Urinary bladder (tissue), 4 donors: Measurements from ENCODE around the gene ZNF407. TPM values are rescaled to one million over a fixed set of nuclear protein-coding genes. Genes with fewer than 3 reads are reported as not detected.
"Not testable (repeated sequence)": the region's sequence is repeated elsewhere in the genome, so short reads cannot be mapped to it uniquely, and the experiment has no call there.

Experiments
- DNase-seq: peaks from one replicate; pipeline ENCODE4 v3.0.0-alpha.2; 2015; ENCODE audit errors: extremely low spot score
- H3K27ac ChIP-seq: one replicate; pipeline ENCODE4 v1.5.1; 2013; ENCODE audit warnings: low read depth, mild to moderate bottlenecking, moderate library complexity
- H3K36me3 ChIP-seq: one replicate; pipeline ENCODE4 v1.6.1; 2013; ENCODE audit warnings: mild to moderate bottlenecking, moderate library complexity; ENCODE audit not compliant: insufficient read depth
- H3K4me1 ChIP-seq: one replicate; pipeline ENCODE4 v1.6.1; 2013; ENCODE audit warnings: mild to moderate bottlenecking, moderate library complexity; ENCODE audit not compliant: insufficient read depth
- H3K4me3 ChIP-seq: one replicate; pipeline ENCODE4 v1.5.1; 2013; ENCODE audit warnings: low read depth, low read length
- WGBS: extraction: QIAGEN DNeasy Blood & Tissue Kit; methylation state at CpG from one replicate; pipeline ENCODE4 v1.1.7; 2013; 5-methylcytosine and 5-hydroxymethylcytosine counted together
- polyA plus RNA-seq: library from polyadenylated mRNA; stranded (reverse); fragments of 200-250 nt; gene quantifications from one replicate; pipeline ENCODE4 v1.2.3, GENCODE V29; 2013
- total RNA-seq: library from RNA; depleted of rRNA; stranded (reverse); fragments of >200 nt; gene quantifications from one replicate; pipeline ENCODE4 v1.2.3, GENCODE V29; 2014
- donor health status: healthy with polysubstance abuse.
- donor health status: healthy.

ZNF407 gene
- total and polyA plus RNA-seq, 2 donors = 5.9 to 40.8 TPM

DNA sequence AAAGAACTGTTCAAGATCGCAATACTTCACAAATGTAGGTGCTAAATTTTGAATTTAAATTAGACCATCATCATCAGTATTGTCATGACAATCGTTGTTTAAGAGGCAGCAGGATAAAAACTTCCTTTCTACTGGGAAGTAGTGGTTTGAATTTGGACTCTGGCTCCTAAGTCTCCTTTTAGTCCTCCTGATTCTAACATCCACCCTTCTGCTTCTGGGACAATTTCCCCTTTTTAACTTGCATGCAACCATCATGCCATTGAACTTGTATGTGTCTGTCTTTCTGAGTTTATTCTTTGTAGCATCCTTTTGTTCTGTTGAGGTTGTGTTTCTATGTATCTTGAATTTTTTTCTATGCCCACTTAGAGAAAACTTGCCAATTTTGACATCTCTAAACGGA lies 361.5 kb downstream of the ZNF407 start:
- DNase-seq = no peak
- Histone ChIP-seq H3K27ac (no peak overlapping the region), H3K4me1 (no peaks in the 10 kb centered on the region), H3K4me3 (no peak overlapping the region), H3K36me3 (no peaks in the 10 kb centered on the region)
- WGBS = 95% methylated on average over 3 of the region's 3 CpGs

DNA sequence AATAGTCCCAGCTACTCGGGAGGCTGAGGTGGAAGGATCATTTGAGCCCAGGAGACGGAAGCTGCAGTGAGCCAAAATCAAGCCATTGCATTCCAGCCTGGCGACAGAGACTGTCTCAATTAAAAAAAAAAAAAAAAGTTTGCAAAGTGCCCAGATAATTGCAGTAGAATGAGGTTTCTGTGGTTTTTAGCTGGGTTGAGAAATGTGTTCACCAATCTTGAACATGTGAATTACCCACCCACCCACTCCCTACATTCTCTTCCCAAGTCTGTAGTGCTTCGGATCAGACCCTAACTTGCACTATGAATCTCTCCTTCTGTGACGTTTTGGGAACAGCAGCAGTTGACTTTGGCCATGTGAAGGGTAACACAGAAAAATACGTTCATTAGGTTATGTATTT lies 363.9 kb downstream of the ZNF407 start:
- no peak for DNase-seq
- Histone ChIP-seq H3K27ac (no peak overlapping the region), H3K36me3 (no peaks in the 10 kb centered on the region), H3K4me3 (no peak overlapping the region), H3K4me1 (no peaks in the 10 kb centered on the region)
- WGBS = 94% methylated on average over 6 of the region's 6 CpGs

DNA sequence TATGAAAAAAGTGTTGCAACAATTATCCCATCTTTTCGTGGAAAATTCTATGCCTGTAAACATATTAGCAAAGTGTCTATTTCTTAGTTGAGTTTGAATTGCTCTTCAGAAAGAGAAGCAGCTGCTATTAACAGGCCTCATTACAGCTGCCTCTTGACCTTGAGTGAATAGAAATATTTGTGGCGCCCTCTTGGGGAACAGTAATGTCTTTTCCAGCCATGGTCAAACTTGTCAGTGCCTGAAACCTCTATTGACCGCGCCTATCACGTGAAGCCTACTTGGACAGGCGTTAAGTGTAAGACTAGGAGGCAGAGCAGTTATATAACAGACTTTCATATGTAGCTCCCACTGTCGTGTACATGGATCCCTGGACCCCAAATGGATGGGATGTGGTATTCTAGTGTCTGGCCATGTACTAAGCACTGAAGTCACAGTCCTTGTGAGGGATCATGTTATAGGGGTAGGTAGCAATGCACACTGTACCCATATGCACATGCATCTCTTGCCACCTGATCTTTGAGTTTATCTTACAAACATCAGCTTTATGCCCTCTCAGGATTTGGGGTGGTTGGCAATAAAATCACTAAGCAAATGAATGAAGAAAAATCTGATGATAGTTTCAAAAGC lies 366.3 kb downstream of the ZNF407 start:
- Histone ChIP-seq H3K27ac (no peak overlapping the region), H3K4me3 (no peak overlapping the region), H3K4me1 (no peaks in the 10 kb centered on the region), H3K36me3 (no peaks in the 10 kb centered on the region)
- no peak for DNase-seq
- 66% methylated on average over 7 of the region's 7 CpGs for WGBS

DNA sequence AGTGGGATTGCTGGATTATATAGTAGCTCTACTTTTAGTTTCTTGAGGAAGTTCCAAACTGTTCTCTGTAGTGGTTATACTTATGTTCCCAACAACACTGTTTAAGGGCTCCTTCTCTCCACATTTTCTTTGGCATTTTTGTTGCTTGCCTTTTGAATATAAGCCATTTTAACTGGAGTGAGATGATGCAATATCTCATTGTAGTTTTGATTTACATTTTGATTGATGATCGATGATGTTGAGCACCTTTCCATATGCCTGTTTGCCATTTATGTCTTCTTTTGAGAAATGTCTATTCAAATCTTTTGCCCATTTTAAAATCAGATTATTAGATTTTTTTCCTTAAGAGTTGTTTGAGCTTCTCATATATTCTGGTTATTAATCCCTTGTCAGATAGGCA lies 368.0 kb downstream of the ZNF407 start:
- WGBS = 100% methylated on average over 1 of the region's 1 CpG

DNA sequence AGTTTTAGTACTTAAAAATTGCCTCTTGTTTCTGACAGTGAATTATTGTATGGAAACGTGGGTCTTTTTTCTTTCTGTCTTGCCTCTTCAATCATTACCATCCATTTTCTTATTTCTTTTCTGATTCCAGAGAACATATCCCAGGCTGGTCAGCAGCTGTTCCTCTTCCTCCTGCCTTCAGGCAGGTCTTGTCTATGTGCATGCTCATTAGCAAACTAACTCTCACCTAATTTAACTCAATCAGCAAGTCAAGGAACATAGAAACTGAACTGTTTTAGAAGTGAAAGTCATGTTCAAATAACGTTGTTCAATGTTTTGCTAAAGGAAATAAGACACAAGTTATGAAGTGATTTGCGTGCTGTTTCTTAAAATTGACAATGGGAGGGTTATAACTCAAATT lies 369.8 kb downstream of the ZNF407 start:
- DNase-seq = no peak
- H3K4me1 ChIP-seq = no peaks in the 10 kb centered on the region
- H3K36me3 ChIP-seq = no peaks in the 10 kb centered on the region
- H3K27ac ChIP-seq = no peak overlapping the region
- 91% methylated on average over 3 of the region's 3 CpGs for WGBS
- no peak overlapping the region for H3K4me3 ChIP-seq

More for the DNA sequence above, 368.0 kb downstream of the ZNF407 start:
- Histone ChIP-seq H3K27ac (no peak overlapping the region), H3K36me3 (no peaks in the 10 kb centered on the region), H3K4me3 (no peak overlapping the region), H3K4me1 (no peaks in the 10 kb centered on the region)
- DNase-seq = no peak

DNA sequence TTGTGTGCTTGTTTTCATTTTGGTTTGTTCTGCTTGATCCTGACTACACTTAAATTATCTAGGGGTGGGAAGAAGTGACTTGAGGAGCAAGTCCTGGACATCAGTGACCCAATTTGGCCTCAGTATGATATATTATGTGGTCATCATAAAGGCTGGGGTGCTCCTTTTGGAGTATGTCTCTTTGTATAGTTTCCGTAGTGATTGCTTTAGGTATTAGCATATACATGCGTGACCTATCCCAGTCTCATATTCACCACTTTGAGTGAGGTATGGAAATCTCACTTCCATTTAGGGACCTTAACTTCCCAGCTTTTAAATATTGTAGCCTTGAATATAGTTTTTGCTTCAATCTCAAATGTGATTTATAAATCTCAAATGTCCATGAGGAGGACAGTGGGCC lies 370.3 kb downstream of the ZNF407 start:
- 97% methylated on average over 2 of the region's 2 CpGs for WGBS
- H3K27ac ChIP-seq = no peak overlapping the region
- DNase-seq = no peak
- no peaks in the 10 kb centered on the region for H3K4me1 ChIP-seq
- H3K4me3 ChIP-seq = no peak overlapping the region
- H3K36me3 ChIP-seq = no peaks in the 10 kb centered on the region

DNA sequence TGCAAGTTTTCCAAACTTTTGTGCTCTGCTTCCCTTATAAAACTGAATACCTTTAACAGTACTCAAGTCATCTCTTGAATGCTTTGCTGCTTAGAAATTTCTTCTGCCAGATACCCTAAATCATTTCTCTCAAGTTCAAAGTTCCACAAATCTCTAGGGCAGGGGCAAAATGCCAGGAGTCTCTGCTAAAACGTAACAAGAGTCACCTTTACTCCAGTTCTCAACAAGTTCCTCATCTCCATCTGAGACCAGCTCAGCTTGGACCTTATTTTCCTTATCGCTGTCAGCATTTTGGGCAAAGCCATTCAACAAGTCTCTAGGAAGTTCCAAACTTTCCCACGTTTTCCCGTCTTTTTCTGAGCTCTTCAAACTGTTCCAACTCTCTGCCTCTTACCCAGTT lies 373.7 kb downstream of the ZNF407 start:
- WGBS = 77% methylated on average over 4 of the region's 4 CpGs
- DNase-seq, H3K4me1 ChIP-seq, H3K36me3 ChIP-seq, H3K27ac ChIP-seq, H3K4me3 ChIP-seq: not testable (repeated sequence)

DNA sequence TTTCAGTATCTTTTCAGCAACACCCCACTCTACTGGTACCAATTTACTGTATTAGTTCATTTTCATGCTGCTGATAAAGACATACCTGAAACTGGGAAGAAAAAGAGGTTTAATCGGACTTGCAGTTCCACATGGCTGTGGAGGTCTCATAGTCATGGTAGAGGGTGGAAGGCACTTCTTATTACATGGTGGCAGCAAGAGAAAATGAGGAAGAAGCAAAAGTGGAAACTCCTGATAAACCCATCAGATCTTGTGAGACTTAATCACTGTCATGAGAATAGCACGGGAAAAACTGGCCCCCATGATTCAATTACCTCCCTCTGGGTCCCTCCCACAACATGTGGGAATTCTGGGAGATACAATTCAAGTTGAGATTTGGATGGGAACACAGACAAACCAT lies 374.1 kb downstream of the ZNF407 start:
- H3K4me1 ChIP-seq, DNase-seq, H3K36me3 ChIP-seq, H3K27ac ChIP-seq, H3K4me3 ChIP-seq: not testable (repeated sequence)
- 87% methylated on average over 2 of the region's 2 CpGs for WGBS

DNA sequence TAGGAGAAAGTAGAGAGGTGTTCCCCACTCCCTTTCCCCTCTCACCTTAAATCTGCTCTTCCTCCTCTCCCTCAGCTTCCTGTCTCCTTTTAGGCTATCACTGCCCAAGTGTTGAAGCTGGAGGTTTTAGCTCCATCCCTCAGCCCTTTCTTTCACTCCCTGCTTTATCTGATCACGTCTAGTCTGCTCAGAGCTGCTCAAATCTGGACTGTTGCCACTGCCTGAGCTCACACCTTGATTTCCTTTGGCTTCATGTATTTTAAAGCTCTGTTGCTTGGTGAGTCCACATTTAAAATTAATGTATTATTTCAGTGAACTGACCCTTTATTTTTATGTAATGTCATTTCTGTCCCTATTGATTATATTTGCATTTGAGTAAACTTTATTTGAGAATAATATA lies 374.7 kb downstream of the ZNF407 start:
- Histone ChIP-seq H3K36me3 (no peaks in the 10 kb centered on the region), H3K4me1 (no peaks in the 10 kb centered on the region), H3K4me3 (no peak overlapping the region), H3K27ac (no peak overlapping the region)
- DNase-seq = no peak
- WGBS = 56% methylated on average over 1 of the region's 1 CpG

DNA sequence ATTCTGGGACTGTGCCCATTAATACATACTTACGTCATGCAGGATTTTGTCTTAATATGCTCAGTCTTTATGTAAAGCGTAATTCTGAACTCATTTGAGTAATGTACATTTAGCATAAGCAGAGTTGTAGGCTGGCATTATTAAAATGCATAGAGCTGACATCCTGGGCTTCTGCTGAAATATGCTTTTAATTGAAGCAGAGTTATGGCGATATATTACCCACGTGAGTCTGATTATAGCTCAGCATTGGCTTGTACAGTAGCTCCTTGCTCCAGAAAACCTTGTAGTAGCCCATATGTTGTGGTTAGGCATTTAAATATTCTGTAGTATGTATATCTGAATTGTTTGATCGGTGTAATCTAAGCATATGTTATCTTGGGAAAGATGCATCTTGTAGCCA lies 377.3 kb downstream of the ZNF407 start:
- Histone ChIP-seq H3K27ac (no peak overlapping the region), H3K4me3 (no peak overlapping the region), H3K36me3 (no peaks in the 10 kb centered on the region), H3K4me1 (no peaks in the 10 kb centered on the region)
- DNase-seq = no peak
- WGBS = 95% methylated on average over 5 of the region's 5 CpGs

DNA sequence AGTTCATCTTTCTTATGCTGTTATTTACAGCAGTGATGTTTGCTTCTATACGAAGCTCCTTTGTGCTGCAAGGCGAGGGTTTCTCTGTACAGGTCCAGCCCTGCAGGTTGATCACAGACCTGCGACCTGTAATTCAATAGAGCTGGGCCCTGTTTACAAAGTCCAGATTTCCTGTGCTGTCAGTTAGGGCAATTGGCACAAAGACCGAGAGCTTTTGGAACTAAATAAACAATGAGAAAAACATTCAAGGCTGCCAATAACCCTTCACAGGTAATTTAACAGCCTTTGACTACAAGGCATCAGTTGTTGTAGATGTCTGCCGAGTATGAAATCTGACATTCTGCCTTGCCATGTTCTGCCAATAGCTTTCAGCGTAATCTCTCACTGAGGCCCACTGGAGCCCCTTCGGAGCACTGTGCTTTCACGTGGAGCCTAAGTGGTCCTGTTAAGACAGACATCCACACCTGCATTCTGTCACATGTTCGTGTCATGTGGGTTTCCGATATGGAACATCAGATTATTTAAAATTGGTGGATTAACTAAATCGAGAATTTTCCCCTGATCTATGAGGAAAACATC lies 378.8 kb downstream of the ZNF407 start:
- DNase-seq = no peak
- H3K27ac ChIP-seq = no peak overlapping the region
- 73% methylated on average over 11 of the region's 11 CpGs for WGBS

DNA sequence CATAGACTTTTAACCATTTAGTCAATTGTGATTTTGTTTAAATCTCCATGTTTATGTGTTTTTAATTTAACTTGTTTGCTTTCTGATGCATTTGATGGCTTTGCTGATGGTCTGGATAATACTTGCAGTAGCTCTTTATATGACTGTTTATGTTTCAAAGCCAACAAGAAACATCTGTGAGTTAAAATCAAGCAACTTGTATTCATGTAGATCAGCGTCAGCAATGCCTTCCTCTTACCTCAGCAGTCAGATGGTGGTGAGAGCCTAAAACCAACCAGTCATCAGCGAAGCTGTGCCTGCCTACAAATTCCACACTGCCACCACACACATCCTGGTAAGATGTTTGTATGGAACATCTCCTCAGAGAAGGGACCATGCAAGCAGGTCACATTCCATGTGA lies 379.4 kb downstream of the ZNF407 start:
- no peak overlapping the region for H3K27ac ChIP-seq
- H3K36me3 ChIP-seq = no peaks in the 10 kb centered on the region
- DNase-seq = no peak
- 76% methylated on average over 2 of the region's 2 CpGs for WGBS
- no peaks in the 10 kb centered on the region for H3K4me1 ChIP-seq
- H3K4me3 ChIP-seq = no peak overlapping the region

More for the DNA sequence above, 378.8 kb downstream of the ZNF407 start:
- H3K4me1 ChIP-seq = no peaks in the 10 kb centered on the region
- H3K36me3 ChIP-seq = no peaks in the 10 kb centered on the region
- no peak overlapping the region for H3K4me3 ChIP-seq

DNA sequence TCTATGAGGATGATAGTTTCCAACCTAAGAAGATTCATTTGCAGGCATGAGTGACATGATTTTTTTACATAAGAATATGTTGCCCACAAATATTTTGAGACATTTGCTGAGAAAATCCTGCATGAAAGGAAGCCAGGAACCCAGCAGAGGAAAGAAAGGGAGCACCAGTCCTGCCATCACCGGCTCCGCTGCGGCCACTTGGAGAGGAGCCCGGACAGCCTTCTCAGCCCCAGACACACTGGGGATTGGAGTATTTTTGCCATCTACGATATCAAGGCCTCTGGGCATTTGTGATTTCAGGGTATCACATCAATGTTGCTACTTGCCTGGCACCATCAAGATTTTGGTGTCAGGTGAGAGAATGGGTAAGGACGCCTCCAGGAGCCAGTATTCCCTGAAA lies 383.0 kb downstream of the ZNF407 start:
- DNase-seq = no peak
- WGBS = 93% methylated on average over 6 of the region's 6 CpGs
- Histone ChIP-seq H3K36me3 (no peaks in the 10 kb centered on the region), H3K4me3 (no peak overlapping the region), H3K4me1 (no peaks in the 10 kb centered on the region), H3K27ac (no peak overlapping the region)

DNA sequence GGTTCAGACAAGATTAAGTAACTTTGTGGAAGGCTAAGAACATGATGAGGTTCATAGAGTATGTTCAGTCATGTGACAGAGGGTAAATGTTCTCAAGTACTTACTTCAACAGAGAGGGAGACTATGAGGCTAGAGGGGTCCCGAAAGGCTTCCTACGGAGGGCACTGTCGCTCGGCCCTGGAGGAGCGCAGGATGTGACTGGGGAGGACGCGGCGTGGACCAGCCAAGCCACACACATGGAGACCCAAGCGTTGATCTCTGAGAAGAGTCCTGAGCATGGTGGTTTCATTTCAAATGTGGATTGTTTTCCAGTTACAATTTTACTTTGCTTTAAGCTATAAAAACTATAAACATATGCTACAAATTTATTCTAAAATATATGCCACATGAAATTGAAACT lies 383.8 kb downstream of the ZNF407 start:
- WGBS = 99% methylated on average over 9 of the region's 9 CpGs

More for the DNA sequence above, 383.8 kb downstream of the ZNF407 start:
- Histone ChIP-seq H3K4me1 (no peaks in the 10 kb centered on the region), H3K27ac (no peak overlapping the region), H3K36me3 (no peaks in the 10 kb centered on the region), H3K4me3 (no peak overlapping the region)
- DNase-seq = no peak
